WTC11 (cell line): ENCODE measurements around the gene CFAP44. TPM values are rescaled to one million over a fixed set of nuclear protein-coding genes. Genes with fewer than 3 reads are reported as not detected.

Source experiments
- ATAC-seq: fragments of 200-7000 bp; cut with Tn5 transposase; 2 replicates; pipeline ENCODE4 v1.10.0; 2021; ENCODE audit warnings: mild to moderate bottlenecking, moderate library complexity
- CTCF ChIA-PET: fragments of 300-600 bp; sonication (Branson Sonifier 250); formaldehyde crosslinking; loops from one replicate; lab custom pipeline; 2021; ENCODE audit warnings: antibody characterized with exemption; lab: Charles Lee
- POLR2A ChIA-PET: fragments of 350-600 bp; sonication (Branson Sonifier 250); formaldehyde crosslinking; loops from one replicate; lab custom pipeline; 2021; ENCODE audit warnings: antibody characterized with exemption; lab: Charles Lee
- DNase-seq: peaks from one replicate; pipeline ENCODE4 v3.0.0; 2021; ENCODE audit warnings: low spot score
- H3K27ac Mint-ChIP-seq: 2 replicates; pipeline ENCODE4 v1.8.0; 2021; ENCODE audit warnings: mixed read lengths
- H3K27me3 Mint-ChIP-seq: 2 replicates; pipeline ENCODE4 v1.8.0; 2021; ENCODE audit warnings: low read depth, mild to moderate bottlenecking, moderate library complexity, mixed read lengths
- H3K36me3 Mint-ChIP-seq: 2 replicates; pipeline ENCODE4 v1.8.0; 2021; ENCODE audit warnings: mixed read lengths
- H3K4me1 Mint-ChIP-seq: 2 replicates; pipeline ENCODE4 v1.8.0; 2022; ENCODE audit warnings: mixed read lengths
- H3K4me3 Mint-ChIP-seq: 2 replicates; pipeline ENCODE4 v1.8.0; 2021; ENCODE audit warnings: mild to moderate bottlenecking, moderate library complexity, mixed read lengths
- H3K9me3 Mint-ChIP-seq: 2 replicates; pipeline ENCODE4 v1.8.0; 2021; ENCODE audit warnings: mixed read lengths
- ETV6 ChIP-seq: sonication (generic); formaldehyde crosslinking; IDR thresholded peaks from 2 replicates; pipeline ENCODE4 v1.8.1; 2022; ENCODE audit warnings: mild to moderate bottlenecking, missing genetic modification reagents
- FOXP1 ChIP-seq: sonication (generic); formaldehyde crosslinking; IDR thresholded peaks from 2 replicates; pipeline ENCODE4 v1.8.0; 2022; ENCODE audit warnings: missing genetic modification reagents, mild to moderate bottlenecking, moderate library complexity, borderline replicate concordance
- JAZF1 ChIP-seq: fragments of 250-450 bp; sonication (Bioruptor Pico); IDR thresholded peaks from 2 replicates; pipeline ENCODE4 v1.9.0; 2021; ENCODE audit warnings: moderate library complexity, mild to moderate bottlenecking, inconsistent platforms
- MYBL2 ChIP-seq: sonication (generic); formaldehyde crosslinking; IDR thresholded peaks from 2 replicates; pipeline ENCODE4 v1.8.1; 2023; ENCODE audit warnings: mild to moderate bottlenecking, moderate library complexity, missing genetic modification reagents
- PRRX2 ChIP-seq: fragments of 250-450 bp; sonication (Bioruptor Pico); IDR thresholded peaks from 2 replicates; pipeline ENCODE4 v1.8.0; 2021; ENCODE audit warnings: mild to moderate bottlenecking
- RELA ChIP-seq: sonication (generic); formaldehyde crosslinking; IDR thresholded peaks from 2 replicates; pipeline ENCODE4 v1.8.1; 2022; ENCODE audit warnings: missing genetic modification reagents, mild to moderate bottlenecking, borderline replicate concordance
- RORB ChIP-seq: fragments of 250-450 bp; sonication (Bioruptor Pico); IDR thresholded peaks from 2 replicates; pipeline ENCODE4 v1.9.0; 2021; ENCODE audit warnings: mild to moderate bottlenecking
- SP1 ChIP-seq: sonication (generic); formaldehyde crosslinking; conservative IDR thresholded peaks from 2 replicates; pipeline ENCODE4 v1.8.1; 2022; ENCODE audit warnings: missing genetic modification reagents
- ZNF219 ChIP-seq: sonication (generic); formaldehyde crosslinking; IDR thresholded peaks from 2 replicates; pipeline ENCODE4 v1.8.0; 2023; ENCODE audit warnings: missing genetic modification reagents, mild to moderate bottlenecking, borderline replicate concordance
- microRNA-seq: library from miRNA; unstranded; fragments of <30 nt; microRNA quantifications from one replicate; pipeline ENCODE4 v1.2.0, GENCODE V29; 2022; ENCODE audit warnings: borderline number of aligned reads
- total RNA-seq: library from RNA; stranded (reverse); gene quantifications from 3 replicates; pipeline ENCODE4 v1.2.3, GENCODE V29; 2021
- TF ChIP-seq, protein P1 (sequence below): sonication (generic); formaldehyde crosslinking; IDR thresholded peaks from 2 replicates; pipeline ENCODE4 v1.8.1; 2023; ENCODE audit warnings: mild to moderate bottlenecking, missing genetic modification reagents, moderate library complexity
- TF ChIP-seq, protein P2 (sequence below): sonication (generic); formaldehyde crosslinking; IDR thresholded peaks from 2 replicates; pipeline ENCODE4 v1.8.0; 2023; ENCODE audit warnings: missing genetic modification reagents
- TF ChIP-seq, protein P3 (sequence below): sonication (generic); formaldehyde crosslinking; IDR thresholded peaks from 2 replicates; pipeline ENCODE4 v1.8.0; 2022; ENCODE audit warnings: mild to moderate bottlenecking, missing genetic modification reagents
- TF ChIP-seq, protein P4 (sequence below): fragments of 250-450 bp; sonication (Bioruptor Pico); IDR thresholded peaks from 2 replicates; pipeline ENCODE4 v1.9.0; 2021; ENCODE audit warnings: moderate library complexity, mild to moderate bottlenecking, inconsistent platforms, borderline replicate concordance
- TF ChIP-seq, protein P5 (sequence below): sonication (generic); formaldehyde crosslinking; IDR thresholded peaks from 2 replicates; pipeline ENCODE4 v1.8.1; 2022; ENCODE audit warnings: mild to moderate bottlenecking, missing genetic modification reagents, moderate library complexity, borderline replicate concordance

Gene CFAP44
- total RNA-seq, 1 experiment from 2014 or later: 0.90 TPM

DNA sequence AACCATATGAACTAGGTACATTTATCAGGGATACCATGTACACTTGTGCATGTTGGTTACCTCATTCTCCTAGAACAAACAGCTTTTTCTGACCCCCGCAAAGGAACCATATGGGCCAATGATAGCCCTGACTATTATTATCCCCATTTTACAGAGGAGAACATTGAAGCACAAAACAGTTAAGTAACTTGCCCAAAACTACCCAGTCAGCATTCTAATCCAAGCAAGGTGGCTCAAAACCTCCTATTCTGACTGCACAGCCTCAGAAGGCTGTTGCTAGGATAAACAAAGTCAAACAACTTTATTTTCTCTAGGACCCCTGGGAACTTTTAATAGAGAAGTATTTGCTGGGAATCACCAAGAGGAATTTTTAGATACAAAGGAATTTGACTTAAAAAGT lies 36.7 kb downstream of the CFAP44 start:
- H3K4me3 Mint-ChIP-seq: no peak overlapping the region
- no peaks in the 10 kb centered on the region for H3K27me3 Mint-ChIP-seq
- CTCF ChIA-PET: no interaction called here
- no peak for ATAC-seq
- H3K27ac Mint-ChIP-seq: no peak overlapping the region
- TF ChIP-seq ETV6 (CRISPR knock-in tag) (no peak), FOXP1 (CRISPR knock-in tag) (no peak), ZNF219 (CRISPR knock-in tag) (no peak), PRRX2 (CRISPR knock-in tag) (no peak), JAZF1 (CRISPR knock-in tag) (no peak), MYBL2 (no peak), RORB (CRISPR knock-in tag) (no peak), RELA (CRISPR knock-in tag) (no peak), SP1 (CRISPR knock-in tag) (no peak)
- TF ChIP-seq, protein P1, sequence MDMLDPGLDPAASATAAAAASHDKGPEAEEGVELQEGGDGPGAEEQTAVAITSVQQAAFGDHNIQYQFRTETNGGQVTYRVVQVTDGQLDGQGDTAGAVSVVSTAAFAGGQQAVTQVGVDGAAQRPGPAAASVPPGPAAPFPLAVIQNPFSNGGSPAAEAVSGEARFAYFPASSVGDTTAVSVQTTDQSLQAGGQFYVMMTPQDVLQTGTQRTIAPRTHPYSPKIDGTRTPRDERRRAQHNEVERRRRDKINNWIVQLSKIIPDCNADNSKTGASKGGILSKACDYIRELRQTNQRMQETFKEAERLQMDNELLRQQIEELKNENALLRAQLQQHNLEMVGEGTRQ (CRISPR knock-in tag): no peak
- TF ChIP-seq, protein P2, sequence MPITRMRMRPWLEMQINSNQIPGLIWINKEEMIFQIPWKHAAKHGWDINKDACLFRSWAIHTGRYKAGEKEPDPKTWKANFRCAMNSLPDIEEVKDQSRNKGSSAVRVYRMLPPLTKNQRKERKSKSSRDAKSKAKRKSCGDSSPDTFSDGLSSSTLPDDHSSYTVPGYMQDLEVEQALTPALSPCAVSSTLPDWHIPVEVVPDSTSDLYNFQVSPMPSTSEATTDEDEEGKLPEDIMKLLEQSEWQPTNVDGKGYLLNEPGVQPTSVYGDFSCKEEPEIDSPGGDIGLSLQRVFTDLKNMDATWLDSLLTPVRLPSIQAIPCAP (CRISPR knock-in tag): no peak
- TF ChIP-seq, protein P3, sequence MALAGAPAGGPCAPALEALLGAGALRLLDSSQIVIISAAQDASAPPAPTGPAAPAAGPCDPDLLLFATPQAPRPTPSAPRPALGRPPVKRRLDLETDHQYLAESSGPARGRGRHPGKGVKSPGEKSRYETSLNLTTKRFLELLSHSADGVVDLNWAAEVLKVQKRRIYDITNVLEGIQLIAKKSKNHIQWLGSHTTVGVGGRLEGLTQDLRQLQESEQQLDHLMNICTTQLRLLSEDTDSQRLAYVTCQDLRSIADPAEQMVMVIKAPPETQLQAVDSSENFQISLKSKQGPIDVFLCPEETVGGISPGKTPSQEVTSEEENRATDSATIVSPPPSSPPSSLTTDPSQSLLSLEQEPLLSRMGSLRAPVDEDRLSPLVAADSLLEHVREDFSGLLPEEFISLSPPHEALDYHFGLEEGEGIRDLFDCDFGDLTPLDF (CRISPR knock-in tag): no peak
- TF ChIP-seq, protein P4, sequence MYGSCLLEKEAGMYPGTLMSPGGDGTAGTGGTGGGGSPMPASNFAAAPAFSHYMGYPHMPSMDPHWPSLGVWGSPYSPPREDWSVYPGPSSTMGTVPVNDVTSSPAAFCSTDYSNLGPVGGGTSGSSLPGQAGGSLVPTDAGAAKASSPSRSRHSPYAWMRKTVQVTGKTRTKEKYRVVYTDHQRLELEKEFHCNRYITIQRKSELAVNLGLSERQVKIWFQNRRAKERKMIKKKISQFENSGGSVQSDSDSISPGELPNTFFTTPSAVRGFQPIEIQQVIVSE (CRISPR knock-in tag): no peak
- TF ChIP-seq, protein P5, sequence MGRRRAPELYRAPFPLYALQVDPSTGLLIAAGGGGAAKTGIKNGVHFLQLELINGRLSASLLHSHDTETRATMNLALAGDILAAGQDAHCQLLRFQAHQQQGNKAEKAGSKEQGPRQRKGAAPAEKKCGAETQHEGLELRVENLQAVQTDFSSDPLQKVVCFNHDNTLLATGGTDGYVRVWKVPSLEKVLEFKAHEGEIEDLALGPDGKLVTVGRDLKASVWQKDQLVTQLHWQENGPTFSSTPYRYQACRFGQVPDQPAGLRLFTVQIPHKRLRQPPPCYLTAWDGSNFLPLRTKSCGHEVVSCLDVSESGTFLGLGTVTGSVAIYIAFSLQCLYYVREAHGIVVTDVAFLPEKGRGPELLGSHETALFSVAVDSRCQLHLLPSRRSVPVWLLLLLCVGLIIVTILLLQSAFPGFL: no peak
- TF ChIP-seq, all 79 proteins: peak for 0
- H3K36me3 Mint-ChIP-seq: no peaks in the 10 kb centered on the region
- no peak for DNase-seq
- H3K9me3 Mint-ChIP-seq: 0 out of 2 replicates have a peak, but pooled peaks cover 4% of the 10 kb centered on the region
- POLR2A ChIA-PET: no interaction called here
- no peaks in the 10 kb centered on the region for H3K4me1 Mint-ChIP-seq

Small RNAs within 50 kb of the gene (microRNA-seq; reads per million reads assigned to microRNA genes)
- gene MIR8076: not detected

Other genes starting within 250 kb of the CFAP44 start
- gene BOC, start 229.9 kb downstream of the CFAP44 start, total RNA-seq: 6.6 to 8.0 TPM (median 7.2 TPM) in 3 replicates
- gene SPICE1, start 73.7 kb upstream of the CFAP44 start, total RNA-seq: 16.8 to 19.7 TPM (median 17.7 TPM) in 3 replicates
- 0.21 to 0.23 TPM (median 0.22 TPM) in 3 replicates for gene SIDT1, start 91.1 kb upstream of the CFAP44 start, total RNA-seq